GM20431 (cell line): ENCODE measurements around the gene DEXI.

ENCODE experiments used
- in situ Hi-C: fragments of 300-500 bp; cut with MseI, MboI; formaldehyde crosslinking; loops from one replicate; pipeline ENCODE4 v1.15.0; 2020; ENCODE audit warnings: low sequenced_read_pairs; ENCODE audit not compliant: unreplicated experiment

Gene DEXI

DNA sequence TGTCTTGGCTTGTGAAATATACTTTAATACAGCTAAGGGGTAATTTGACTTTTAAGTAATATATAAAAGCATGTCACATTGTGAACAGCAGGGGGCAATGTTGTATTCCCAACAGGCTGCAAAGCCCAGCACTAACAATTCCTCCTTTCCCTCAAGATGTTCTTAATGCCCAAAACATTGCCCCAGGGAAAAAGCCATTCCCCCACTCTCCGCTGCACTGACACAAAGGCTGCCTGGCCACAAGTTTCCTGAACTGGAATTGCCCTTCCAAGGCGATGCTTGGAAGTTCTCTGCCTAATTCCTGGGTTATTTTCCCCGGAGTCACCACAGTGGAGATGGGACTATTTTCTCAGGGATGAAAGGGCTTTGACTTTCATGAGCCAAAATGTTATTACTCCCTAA lies 29.3 kb upstream of the DEXI start:
- in situ Hi-C loops: loop anchor here (10.0 to 25.0 kb wide), 2 partner anchors 283 to 866 kb away; partner anchors contain the start of gene SOCS1

DNA sequence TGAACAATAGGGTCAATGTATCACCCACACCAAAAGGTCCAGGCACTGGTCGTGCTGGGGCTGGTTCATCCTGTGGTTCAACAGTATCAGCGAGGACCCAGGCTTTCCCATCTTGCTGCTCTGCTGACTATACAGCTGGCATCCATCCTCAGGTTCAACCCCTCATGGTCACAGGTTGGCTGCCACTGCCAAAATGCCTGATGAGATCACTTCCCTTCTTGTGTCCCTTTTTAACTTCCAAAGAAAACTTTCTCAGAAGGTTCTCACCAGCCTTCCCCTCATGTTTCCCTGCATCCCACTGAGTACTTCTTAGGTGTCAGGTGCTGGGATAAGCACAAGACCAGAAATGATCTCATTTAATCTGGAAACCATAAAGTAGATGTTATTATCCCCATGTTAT lies 27.8 kb upstream of the DEXI start:
- in situ Hi-C loops: loop anchor here (10.0 to 25.0 kb wide), 2 partner anchors 285 to 867 kb away; partner anchors contain the start of gene SOCS1

- in situ Hi-C loops: loop anchor here (10.0 to 25.0 kb wide), 3 partner anchors 285 to 868 kb away; partner anchors contain the start of gene SOCS1
Measured at GRCh38 chr16:10969615-10970014, 27.3 kb upstream of the DEXI start.

DNA sequence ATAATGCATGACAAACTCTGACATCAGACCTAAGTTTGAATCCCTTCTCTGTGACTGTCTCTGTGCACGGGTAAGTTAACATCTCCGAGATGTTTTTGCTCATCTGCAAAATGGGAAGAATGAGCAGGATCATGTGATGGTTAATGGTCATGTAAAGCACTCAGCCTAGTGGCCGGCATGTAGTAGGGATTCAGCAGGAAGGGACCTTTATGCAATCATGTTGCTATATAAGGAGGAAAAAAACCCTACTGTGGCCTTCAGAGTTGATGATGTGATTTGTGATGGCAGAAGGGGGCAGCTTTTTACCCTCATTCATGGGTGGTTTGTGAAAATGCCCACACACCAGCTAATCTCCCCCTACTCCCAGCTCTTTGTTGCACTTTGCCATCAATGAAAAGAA lies 26.2 kb upstream of the DEXI start:
- in situ Hi-C loops: loop anchor here (10.0 to 25.0 kb wide), 2 partner anchors 396 to 869 kb away; no protein-coding TSS in a partner anchor

GRCh38 chr16:10967986-10968385 lies 25.7 kb upstream of the DEXI start:
- in situ Hi-C loops: loop anchor here (10.0 to 25.0 kb wide), 2 partner anchors 397 to 869 kb away; no protein-coding TSS in a partner anchor

GRCh38 chr16:10966559-10966958 lies 24.3 kb upstream of the DEXI start:
- in situ Hi-C loops: loop anchor here (10.0 to 25.0 kb wide), 2 partner anchors 398 to 871 kb away; no protein-coding TSS in a partner anchor

DNA sequence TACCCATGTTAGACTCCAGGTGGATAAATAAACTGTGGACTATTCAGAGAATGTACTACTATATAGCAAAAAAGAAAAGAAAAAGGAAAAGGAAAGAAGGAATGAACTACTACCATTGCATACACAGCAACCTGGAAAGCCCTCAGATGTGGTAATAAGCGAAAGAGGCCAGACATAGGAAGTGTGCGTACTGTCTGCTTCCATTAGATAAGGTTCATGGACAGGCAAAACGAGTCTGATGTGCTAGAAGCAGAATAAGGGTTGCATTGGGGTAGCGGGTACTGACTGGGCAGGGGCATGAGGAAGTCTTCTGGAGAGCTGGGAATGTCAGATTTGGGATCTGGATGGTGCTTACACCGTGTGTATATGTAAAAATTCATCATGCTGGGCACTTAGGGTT lies 23.9 kb upstream of the DEXI start:
- in situ Hi-C loops: loop anchor here (10.0 to 25.0 kb wide), 2 partner anchors 399 to 871 kb away; no protein-coding TSS in a partner anchor

DNA sequence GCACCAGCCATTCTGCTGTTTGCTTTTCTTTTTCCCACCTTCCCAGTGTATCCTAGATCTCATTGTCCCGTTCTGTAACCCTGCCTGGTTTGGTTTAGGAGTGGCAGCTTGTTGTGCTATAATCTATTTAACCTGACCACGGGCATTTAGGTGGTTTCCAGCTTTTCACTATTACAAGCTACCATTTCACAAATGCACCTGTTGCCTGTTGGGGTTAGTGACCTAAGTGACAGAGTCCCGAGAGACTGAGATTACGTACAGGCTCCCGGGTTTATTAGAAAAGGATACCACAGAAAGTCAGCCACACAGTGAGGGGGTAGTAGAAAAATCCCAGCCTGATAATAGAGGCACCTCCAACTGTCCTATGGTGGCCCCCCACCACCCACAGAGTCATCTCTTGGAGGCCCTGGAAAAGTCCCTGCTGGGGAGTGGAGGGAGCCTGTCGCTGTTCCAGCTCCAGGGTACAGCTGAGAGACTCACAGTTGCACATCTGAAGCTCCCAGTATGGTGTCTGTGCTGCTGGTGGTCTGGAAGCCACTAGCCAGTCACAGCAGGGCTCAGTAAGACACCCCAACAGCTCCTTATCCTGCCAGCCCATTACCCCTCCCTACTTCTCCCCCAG lies 23.3 kb upstream of the DEXI start:
- in situ Hi-C loops: loop anchor here (10.0 to 25.0 kb wide), 2 partner anchors 399 to 872 kb away; no protein-coding TSS in a partner anchor

- in situ Hi-C loops: loop anchor here (10.0 to 25.0 kb wide), 2 partner anchors 400 to 872 kb away; no protein-coding TSS in a partner anchor
Measured at GRCh38 chr16:10964891-10965326, 22.6 kb upstream of the DEXI start.

- in situ Hi-C loops: loop anchor here (10.0 to 25.0 kb wide), 2 partner anchors 401 to 873 kb away; no protein-coding TSS in a partner anchor
Measured at GRCh38 chr16:10964039-10964890, 22.0 kb upstream of the DEXI start.

DNA sequence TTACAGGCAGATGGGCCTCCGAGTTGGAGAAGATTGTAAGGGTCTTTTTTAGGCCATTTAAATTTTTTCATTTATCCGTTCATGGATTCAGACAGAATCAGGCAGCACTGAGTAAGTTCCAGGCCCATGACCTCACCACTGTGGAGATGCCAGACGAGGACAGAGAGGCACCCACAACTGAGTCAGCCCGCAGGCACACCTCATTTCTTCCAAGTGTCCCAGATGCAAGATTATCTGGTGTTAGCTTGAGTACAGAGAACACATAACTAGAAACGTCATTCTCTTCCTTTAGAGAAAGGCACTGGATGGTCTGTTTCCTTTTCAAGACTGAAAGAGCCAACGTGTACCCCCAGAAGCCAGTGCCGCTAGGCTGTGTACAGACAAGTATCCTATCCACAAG lies 19.0 kb upstream of the DEXI start:
- in situ Hi-C loops: loop anchor here (10.0 to 25.0 kb wide), 2 partner anchors 404 to 876 kb away; no protein-coding TSS in a partner anchor

GRCh38 chr16:10959161-10959560 lies 16.9 kb upstream of the DEXI start:
- in situ Hi-C loops: loop anchor here (25.0 kb wide), 1 partner anchor 878 kb away; no protein-coding TSS in a partner anchor

DNA sequence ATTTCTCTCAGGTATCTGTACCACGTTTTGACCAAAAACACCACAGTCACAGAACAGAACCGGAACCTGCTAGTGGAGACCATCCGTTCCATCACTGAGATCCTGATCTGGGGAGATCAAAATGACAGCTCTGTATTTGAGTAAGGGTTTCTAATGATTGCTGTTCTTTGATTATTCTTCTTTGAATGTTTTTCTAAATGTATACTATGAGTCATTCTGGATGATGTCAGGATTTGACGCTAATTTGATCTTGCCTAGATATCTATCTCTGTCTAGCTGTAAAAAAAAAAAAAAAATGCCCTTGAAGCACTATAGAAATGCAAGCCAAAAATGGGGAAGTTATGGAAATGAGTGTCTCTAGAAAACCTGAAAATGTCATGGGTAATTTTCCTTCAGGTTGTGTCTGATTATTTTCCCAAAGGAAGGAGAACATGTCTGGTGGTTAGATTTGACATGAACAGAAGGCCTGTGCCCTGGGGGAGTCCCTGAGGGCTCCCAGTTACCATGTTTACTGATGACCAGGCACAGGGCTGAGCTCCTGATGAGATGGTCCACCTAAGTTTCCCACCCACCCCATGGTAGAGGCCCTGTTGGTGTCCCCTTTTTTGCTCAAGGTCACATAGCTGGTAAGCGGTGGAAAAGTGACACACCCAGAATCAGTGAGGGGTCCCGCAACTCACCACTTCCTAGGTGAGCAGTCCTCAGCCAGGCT lies 15.7 kb upstream of the DEXI start:
- in situ Hi-C loops: loop anchor here (25.0 kb wide), 1 partner anchor 879 kb away; no protein-coding TSS in a partner anchor

DNA sequence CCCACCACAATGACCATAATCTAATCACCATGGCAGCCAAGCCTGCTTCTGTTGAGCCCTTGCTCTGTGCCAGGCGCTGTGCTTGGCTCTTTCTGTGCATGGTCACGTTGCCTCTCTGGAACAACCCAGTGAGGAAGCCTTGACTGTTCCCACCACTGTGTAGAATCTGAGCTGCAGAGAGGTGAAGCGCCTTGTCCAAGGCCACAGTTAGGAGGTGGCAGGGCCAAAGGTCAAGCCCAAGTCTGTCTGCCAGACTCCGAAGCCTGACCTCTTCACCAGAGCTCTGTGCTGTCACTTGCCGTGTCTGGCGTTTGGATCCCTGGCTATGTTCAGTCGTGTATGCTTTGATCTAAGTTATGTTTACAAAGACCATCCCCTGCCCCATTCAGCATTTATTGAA lies 12.6 kb upstream of the DEXI start:
- in situ Hi-C loops: loop anchor here (25.0 kb wide), 1 partner anchor 882 kb away; no protein-coding TSS in a partner anchor

DNA sequence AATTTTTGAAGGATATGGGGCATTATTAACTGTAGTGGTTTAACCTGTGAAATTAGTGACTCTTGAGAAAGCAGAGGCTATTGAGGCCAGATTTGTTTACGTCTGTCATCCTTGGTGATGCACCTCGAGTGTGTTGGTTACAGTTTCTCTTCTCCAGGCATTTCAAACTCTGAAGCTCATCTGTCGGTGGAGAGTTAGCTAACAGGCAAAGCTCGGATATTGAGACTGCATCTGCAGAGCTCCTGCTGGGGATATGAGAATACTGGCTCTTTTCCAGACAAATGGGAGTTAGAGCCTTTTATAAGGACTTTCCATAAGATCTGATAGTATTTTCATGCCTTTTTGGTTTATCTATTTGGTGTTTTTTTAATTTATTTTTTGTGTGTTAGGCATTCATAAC lies 8.8 kb upstream of the DEXI start:
- in situ Hi-C loops: loop anchor here (25.0 kb wide), 1 partner anchor 886 kb away; no protein-coding TSS in a partner anchor

GRCh38 chr16:10950393-10950792 lies 8.1 kb upstream of the DEXI start:
- in situ Hi-C loops: loop anchor here (25.0 kb wide), 1 partner anchor 887 kb away; no protein-coding TSS in a partner anchor

- in situ Hi-C loops: no loop called here
Measured at GRCh38 chr16:10949424-10949970, 7.2 kb upstream of the DEXI start.

- in situ Hi-C loops: no loop called here
Measured at GRCh38 chr16:10947211-10947787, 5.0 kb upstream of the DEXI start.

DNA sequence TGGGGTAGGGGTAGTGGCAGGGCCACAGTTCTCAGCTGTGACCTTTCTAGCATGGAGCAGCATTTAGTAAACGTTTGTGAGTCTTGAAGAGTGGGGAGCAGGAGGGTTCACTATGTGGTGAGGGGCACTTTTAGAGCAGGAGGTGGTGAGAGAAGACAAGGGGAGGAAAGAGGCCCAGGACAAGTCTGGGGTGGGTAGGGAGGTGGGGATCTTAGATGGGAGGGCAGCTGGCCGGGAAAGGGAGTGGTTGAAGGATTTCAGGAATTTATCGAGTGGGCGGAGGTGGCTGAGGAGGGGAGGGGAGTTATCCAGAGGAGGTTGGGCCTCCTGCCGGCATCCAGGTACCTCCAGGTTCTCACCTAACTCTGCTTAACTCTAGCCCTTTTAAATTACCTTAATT lies 4.0 kb upstream of the DEXI start:
- in situ Hi-C loops: no loop called here
